Stimulated activated CD8-positive, alpha-beta memory T cell treated with anti-CD3 and anti-CD28 coated beads, Interleukin-7, amount 100 ng/mL, for 24 hours (primary cell): ENCODE measurements around the gene HOXC12.

Experiments
- DNase-seq: peaks from one replicate; pipeline ENCODE4 v3.0.0-alpha.2; 2020; ENCODE audit warnings: low read depth

Gene HOXC12

DNA sequence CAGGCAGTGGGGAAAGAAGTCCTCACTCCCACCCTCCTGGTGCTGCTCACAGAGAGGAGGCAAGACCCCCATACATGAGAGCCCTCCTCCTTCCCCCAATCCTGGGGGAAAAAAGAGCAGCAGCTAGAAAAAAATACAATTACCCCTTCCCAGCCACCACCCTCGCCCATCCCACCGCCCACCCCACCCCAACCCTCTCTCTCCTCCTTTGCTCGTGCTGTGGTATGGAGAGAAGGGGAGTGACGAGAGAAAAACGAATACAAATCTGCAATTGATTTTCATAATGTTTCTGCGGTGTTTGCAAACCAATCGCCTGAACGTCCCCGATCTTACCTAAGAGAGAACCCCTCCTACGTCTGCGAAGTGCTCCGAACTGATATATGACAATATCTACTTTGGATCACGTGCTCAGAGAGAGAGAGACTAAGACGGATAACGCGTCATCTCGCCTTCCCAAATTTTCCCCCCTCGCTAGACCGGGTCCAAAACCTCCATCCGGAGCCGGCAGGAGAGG lies 18.1 kb downstream of the HOXC12 start, which contains the start of gene HOXC11:
HOXC11 (plus strand) TSS at position 405 of the 514 bp plus-strand sequence. CDS start 116 bp downstream, outside the sequence.
- no peak for DNase-seq

DNA sequence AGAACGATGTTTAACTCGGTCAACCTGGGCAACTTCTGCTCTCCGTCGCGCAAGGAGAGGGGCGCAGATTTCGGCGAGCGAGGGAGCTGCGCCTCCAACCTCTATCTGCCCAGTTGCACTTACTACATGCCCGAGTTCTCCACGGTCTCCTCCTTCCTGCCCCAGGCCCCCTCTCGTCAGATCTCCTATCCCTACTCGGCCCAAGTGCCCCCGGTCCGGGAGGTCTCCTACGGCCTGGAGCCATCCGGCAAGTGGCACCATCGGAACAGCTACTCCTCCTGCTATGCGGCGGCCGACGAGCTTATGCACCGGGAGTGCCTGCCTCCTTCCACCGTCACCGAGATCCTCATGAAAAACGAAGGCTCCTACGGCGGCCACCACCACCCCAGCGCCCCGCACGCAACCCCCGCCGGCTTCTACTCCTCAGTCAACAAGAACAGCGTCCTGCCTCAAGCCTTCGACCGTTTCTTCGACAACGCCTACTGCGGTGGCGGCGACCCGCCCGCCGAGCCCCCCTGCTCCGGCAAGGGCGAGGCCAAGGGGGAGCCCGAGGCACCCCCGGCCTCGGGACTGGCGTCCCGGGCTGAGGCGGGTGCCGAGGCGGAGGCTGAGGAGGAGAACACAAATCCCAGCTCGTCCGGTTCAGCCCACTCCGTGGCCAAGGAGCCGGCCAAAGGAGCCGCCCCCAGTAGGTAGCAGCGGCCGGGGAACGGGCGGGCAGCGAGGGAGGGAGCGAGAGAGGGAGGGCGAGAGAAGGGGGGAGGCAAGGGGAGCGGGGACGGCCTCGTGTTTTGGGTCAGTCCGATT lies 18.7 kb downstream of the HOXC12 start:
- no peak for DNase-seq

DNA sequence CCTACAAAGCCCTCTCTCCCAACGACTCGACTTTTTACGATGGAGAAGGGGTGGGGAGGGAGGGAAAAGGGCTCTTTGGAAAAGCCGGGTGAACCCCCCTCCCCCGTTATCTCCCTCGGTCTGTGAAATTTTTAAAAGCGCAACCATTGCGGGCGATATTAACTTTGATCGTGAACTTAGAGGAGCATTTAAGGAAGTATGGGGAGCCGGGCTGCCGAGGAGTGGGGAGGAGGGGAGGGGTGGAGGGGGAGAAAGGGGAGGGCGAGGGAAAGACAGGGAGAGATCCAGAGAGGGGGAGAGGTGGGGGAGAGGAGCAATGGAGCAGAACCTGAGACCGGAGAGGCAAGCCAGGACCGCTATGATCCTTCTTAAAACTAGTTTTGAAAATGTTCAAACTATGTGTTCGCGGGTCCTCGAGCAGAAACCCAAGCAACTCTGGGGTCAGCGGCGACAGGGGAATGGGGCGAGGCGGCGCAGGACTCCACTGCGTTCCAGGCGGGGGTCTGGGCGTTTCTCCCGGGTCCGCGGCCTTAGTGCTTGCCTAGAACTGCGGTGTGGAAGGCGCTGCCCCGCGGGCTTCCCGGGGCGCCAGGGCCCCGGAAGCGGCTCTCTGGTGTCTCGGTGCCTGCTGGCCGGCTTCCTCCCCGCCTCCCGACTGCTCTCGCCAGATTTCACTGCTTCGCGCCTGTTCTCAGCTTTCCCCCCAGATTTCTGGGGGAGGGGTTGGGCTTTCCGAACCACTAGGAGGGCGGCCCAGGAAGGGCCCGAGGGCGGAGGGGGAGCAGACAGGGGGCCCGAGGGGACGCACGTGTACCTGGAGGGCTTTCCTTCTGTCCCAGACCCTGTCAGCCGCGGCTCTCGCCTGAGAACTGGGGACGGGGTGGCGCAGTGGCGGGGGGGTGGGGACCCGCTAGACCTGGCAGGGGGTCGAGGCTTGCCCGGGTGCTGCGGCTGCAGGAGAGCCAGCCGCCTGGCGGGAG lies 19.7 kb downstream of the HOXC12 start, which contains the start of gene HOTAIR:
HOTAIR (minus strand) TSS at position 871 of the 980 bp plus-strand sequence.
- DNase-seq: no peak

DNA sequence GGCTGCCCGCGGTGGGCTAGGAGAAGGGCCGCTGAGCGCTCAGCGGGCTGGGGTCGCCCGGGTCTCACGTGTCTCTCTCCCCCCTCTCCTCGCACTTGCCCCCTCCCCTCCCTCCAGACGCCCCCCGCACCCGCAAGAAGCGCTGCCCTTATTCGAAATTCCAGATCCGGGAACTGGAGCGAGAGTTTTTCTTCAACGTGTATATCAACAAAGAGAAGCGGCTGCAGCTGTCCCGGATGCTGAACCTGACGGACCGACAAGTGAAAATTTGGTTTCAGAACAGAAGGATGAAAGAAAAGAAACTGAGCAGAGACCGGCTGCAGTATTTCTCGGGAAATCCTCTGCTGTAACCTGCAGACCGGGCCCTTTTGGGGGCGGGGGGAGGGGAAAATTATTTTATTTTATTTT lies 20.4 kb downstream of the HOXC12 start:
- no peak for DNase-seq

DNA sequence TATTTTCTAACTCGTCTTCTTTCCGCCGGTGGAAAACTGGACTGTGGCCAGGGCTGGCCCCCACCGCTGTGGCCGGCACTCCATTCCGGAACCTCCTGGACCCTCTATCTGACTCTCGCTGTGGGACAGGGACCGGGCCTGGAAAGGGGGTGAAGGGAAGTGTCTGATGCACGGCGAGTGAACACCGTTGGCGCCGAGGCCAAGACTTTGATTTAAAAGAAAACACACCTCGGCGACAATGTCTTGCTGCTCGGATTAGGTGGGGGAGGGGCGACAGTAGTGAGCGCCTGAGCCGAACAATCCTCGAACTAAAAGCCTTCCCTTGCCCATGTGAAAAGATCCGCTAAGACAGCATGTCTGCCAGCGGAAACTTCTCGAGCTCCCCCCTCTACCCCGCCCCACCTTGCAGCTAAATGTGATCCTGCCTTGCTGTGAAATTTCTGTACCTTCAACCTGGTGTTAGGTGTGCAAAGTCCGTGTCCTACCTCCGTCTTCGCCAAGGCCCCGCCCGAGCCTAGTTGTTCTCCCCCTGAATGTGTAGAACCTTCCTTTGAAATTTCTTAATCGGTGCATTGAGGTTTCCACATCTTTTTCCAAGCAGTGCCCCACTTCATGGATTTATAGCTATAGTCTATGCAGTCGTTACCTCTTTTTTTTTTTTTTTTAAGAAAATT lies 20.9 kb downstream of the HOXC12 start:
- DNase-seq: no peak

DNA sequence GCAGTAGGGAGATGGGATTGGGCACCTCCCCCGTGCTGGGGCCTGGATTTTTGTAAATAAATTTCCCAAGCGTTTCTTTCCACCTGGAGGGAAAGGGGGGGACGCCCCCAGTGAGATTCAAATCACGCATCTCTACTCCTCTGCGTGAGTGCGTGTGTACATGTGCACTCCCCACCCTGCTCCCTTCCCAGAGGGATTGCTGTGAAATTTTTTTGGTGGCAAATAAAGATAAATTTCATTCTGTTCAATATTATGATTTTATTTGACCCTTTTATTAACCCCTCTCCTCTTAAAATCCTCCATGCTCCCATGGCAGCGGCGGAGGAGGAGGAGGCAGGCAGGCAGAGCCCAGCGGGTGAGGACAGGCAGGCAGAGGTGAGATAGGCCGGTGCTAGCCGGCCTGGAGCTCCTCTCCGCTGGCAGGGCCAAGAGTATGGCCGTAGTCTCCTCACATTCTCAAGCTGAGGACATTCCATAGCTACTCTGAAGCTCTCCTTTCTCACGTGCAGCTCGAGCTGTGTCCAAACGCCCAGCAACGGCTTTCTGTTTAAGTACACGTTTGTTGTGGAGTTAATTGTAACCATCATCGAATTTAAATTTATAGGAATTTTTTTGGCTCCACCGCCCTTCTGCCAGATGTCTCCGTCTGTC lies 21.6 kb downstream of the HOXC12 start:
- no peak for DNase-seq

DNA sequence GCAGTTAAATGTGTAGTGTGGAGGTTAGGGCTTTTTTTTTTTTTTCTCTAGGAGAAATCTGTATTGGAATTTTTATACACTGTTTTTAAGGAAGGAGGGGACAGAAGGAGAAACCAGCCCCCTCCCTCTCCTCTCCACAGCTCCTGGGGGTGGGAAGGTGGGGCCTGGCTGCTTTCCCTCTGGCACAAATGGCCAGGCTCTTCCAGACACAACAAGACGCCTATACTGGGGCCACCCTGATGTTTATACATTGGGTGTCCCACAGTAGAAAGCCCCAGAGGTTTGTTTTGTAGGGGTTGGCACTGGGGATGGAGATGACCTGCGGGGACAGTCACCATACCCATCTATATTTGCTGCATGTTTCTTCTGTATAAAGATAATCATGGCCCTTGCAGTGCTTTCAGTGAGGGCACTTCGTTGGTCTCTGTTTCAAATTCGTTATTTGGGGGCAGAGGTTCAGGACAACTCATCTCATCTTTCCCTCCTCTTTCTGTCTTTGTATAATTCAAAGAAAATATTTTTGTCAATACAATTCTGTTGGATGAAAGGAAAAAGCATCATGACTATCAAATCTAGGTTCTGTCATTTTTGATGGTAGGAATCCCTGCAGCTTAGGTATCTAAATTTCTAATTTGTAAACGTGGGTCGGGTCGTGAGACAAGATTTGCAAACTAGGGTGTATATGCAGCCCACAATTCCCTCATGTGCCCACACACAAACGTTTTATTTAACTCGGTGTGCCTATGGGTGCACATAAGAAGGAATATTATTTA lies 22.3 kb downstream of the HOXC12 start:
- DNase-seq: no peak

DNA sequence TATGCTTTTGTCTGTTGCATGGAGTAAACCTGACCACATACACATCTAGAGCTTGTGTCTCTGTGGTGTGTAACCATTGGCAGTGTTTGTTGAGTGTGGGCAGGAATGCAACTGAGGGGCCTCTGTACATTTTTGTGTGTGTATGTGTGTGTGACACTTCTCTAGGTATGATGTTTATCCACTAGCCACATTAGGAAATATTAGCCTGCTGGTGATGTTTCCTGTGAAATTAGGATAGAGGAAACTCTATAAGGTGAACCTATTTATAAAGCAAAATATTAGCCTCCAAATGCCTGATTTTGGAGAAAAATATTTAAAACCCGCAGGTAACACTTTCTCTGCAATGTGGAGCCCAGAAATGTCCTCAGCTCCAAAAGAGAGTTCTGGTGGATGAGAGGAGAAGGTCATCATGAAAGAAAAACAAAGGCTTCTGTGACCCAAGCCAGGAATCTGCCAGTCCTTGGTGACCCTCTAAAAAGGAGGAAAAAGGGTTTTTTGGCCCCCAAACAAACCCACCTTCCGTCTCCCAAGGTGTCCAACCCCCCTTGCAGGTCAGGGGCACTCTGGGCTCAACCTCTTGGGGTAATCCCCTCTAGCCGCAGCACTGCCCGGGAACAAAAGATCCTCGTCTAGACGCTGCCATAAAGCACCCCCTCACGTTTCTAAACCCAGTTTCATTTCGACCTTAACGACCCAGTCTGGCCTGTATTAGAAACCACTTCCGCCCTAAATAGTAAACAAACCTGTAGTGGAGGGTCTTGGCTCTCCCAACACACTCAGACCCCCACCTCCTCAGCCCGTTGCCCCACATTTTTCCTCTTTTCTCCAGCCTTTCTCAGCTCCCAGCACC lies 23.1 kb downstream of the HOXC12 start:
- no peak for DNase-seq

DNA sequence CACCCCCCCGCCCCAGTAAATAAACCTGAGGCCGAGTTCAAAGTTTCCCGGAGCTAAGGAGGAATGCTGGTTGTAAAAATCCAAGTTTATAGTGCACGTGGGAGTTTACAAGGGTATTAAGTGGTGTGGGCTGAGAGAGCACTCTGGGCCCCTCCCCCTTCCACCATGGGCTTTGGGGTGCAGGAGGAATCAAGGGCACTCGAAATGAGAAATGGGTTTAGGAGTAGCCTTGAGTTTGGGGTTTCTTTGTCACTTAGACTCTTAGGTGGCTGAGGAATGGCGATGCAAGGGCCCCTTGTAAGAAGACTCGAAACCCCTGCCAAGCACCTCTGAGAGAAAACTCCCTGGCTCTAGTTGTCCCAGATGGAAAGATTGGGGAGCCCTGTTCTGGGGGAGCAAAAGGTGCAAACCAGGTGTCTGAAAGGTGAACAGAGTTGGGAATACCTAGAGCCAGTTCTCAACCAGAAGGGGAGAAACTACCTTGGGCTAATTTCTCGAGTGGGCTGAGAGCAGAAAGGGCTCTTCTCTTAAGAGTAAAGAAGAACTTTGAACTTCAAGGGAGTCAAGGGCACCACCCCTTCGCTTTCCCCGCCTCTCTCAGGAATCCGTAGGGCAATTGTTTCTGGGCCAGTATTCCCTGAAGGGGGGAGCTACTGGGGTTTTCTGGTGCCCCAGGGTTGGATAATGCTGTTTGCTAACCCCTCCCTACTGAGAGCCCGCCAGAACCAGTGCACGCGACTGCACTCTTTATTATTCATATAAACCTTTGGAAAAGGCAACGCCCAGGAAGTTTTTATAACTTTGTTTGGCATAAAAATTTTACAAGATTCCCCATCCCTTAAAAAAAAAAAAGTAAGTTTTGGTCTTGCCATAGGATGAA lies 24.0 kb downstream of the HOXC12 start:
- DNase-seq: no peak

DNA sequence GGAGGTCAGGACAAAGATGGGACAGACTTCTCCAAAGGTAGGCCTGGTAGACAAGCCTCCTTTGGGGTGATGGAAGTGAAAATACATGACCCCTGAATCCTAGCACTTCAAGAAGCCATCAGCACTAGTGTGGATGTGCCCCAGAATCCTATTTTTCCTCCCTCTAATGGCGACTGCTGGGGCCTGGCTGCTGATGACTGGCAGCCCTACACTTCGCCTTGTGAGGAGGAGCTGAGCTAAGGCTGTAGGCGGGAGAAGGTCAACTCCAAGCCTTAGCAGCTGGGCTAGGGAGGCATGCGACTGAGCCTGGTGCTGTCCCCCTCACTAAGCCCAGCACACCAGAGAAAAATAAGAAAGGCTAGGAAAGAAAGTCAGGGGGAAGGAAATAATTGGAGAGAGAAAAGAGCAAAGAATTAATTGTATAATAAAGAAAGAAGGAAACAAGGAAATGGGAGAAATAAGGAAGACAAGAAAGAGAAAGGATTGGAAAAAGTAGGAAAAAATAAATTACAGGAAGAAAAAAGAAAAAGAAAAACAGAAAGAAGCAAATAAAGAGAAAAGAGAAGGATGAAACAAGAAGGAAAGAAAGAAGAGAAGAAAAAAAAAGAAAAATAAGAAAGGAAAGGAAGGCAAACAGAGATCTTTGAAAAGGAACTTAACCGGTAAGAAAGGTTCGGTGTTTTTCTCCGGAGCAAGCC lies 25.6 kb downstream of the HOXC12 start:
- no peak for DNase-seq

DNA sequence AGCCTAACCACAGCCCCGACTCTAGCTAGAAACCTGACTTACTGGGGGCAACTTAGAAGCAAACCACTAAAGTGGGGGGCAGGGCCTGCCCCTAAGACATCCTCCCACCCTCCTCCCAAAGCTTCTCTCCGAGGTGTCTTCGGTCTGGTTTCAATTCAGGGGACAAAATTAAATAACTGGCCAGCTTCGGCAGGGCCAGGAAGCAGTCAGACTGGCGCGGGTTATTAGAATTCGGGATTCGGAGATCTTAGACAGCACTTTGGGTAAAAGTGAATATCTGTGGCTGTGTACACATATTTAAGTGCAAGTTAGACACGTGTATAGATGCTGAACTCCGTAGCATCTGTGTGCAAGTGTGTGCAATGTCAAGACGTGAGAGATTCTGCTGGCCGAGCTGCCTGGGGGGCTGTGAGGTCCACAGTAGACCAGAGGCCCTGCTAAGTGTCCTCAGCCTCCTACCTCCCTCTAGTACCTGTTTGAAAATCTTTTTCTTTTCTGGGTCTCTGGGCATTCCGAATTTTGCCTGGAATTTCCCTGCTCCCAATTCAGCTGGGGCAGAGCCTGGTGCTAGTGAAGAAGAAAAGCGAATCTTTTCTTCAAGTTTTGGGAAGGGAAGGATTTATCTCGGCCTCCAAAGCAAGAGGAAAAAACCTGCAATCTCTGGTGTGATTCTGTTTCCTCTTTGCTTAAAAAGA lies 26.2 kb downstream of the HOXC12 start:
- no peak for DNase-seq

DNA sequence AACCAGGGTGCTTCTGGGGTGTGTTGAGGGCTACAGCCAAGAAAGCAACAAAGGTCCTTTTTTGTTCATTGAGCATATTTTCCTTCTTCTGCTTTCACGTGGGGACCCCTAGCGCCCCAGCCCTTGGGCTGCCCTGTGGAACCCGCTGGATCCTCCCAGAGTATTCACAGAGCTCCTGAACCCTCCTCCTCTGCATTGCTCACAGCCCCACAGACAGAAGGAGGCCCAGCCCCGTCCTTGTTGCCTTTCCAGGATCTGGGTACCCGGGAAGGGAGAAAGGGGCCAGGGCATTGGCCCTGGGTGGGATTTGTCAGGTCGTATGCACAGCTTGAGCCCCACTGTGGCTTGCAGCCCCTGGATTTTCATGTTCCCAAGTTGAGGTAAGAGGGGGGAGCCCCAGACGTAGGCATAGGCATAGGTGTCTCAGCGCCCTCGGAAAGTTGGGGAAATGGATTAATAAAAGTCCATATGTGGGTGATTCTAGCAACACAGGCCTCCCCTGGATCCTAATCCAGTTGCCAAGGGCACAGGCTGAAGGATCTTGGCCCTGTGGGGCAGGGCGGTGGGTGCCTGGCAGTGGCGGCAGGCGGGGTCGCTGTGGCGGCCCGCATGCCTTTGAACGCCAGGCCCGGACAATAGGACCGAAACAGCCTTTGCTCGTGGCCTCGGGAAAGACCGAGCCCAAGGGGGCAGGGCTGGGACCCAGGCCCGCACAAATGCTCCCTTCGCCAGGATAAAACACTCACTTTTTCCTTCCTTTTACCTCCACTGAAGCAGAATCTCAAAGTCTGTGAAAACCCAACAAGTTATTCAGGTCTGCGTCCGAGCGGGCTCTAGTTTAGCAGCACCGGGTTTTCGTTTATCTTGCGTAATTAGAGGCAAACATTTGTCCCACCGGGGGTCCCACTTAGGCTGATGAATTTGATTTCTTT lies 27.2 kb downstream of the HOXC12 start:
- DNase-seq: no peak

DNA sequence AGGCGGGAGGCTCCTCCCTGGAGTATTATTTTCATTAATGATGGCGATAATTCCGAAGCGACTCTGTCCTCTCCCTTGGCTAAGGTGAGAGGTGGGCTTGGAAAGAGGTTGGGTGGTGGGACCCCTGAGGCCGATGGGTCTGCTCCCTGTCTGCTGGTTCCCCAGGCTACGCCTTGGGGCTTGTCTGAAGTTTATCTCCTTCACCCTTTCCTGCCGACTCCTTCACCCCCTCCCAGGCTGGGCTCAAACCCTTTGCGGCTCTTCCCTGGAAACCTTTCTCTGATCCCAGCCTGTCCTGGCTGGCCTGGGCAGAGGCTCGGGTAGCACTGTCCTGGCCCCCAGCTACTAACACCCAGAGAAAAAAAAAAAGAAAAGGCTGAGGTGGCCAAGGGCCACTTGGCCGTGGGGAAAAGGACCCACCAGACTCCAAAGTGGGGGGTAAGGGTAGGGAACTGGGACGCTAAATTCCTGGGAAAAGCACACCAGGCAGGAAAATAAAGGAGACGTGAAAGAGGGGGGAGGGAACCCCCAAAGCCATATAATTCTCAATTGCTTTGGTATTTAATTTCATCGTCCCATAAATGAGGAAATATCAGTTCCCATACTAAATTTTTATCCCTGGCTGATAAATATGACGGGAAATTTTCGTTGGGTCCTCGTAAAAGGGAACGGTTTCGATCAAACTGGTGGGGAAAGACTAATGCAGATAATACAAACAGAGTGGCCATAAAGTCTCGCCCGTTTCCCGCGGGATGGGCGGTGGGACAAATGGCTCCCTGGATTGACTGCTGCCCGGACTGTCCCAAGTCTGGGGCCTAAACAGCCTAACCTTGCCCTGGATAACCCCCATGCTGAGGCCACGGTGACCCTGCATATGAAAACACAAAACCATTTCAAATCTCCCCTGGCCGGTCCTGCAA lies 28.2 kb downstream of the HOXC12 start:
- no peak for DNase-seq

DNA sequence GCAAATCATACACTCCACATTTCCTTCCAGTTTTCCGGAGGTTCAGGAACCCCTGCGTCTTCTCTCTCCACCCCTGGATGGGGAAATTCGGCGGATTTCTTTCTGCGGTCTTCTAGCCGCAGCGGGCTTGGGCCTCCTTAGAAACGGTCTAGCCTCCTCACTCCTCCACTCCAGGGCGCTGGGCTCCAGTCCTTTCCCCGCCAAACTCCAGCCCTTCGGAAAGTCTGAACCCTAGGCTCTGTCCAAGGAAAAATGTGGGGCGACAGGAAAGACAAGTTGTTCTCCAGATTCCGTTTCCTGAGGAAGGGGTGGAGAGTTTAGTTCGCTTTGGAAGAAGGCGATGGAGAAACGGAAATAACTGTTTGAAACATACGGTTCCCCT lies 28.9 kb downstream of the HOXC12 start:
- DNase-seq: no peak

DNA sequence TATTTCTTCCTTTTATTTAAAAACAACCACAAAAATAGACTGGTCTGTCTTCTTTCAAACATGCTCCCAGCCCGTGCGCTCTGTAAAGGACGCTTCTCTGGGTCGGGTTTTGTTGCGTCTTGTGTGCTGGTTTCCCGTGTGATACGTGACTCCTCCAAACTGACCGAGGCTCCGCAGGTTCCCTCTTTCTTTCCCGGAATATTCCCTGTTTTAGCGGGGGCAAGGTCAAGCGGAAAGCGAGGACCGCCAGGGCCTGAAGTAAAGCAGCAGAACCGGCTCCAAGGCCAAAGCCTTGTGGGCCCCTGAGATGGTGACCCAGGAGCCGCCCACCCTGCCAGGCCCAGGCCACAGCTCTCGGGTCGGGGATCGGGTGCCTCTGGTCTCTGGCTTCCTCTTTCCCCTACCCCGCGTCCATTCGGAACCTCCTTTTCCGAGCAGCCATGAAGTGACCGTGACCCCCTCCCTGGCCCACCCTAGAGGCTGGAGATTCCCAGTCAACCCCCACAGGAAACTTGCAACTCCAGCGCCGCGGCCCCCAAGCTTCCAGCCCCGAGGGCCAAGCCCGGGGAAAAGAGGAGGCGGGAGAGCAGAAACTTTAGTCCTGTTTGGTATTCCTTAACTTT lies 29.4 kb downstream of the HOXC12 start:
- DNase-seq: no peak
